Measurements from ENCODE around the gene BCL7C. TPM values are rescaled to one million over a fixed set of nuclear protein-coding genes. Genes with fewer than 3 reads are reported as not detected.

BCL7C gene
- total RNA-seq, 1 experiment from 2014 or later = 154 TPM

- in situ Hi-C loops (cut with HindIII; ENCODE audit: low pct_unique_long_range_greater_than_20kb, low sequenced_read_pairs) = no loop called here
- DNase-seq (ENCODE audit: low read depth) = no peak
Observed at GRCh38 chr16:30846649-30847402, 47.1 kb downstream of the BCL7C start.

- DNase-seq (ENCODE audit: low read depth) = peak; percentile 80
- in situ Hi-C loops (cut with HindIII; ENCODE audit: low pct_unique_long_range_greater_than_20kb, low sequenced_read_pairs) = no loop called here
Observed at GRCh38 chr16:30844671-30845449, 49.0 kb downstream of the BCL7C start.

DNA sequence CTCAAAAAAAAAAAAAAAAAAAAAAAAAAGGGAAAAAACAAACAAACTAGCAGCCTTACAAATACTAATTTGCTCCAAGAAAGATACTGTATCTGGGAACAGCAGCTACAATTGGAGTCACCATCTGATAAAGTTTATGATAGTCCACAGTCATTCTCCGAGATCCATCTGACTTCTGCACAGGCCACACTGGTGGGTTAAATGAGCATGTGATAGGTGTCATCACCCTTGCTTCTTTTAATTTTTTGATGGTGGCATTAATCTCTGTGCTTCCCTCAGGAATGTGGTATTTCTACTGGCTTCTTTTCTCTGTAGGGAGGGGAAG lies 49.6 kb downstream of the BCL7C start:
- in situ Hi-C loops (cut with HindIII; ENCODE audit: low pct_unique_long_range_greater_than_20kb, low sequenced_read_pairs) = no loop called here
- no peak for DNase-seq (ENCODE audit: low read depth)

- no peak for DNase-seq (ENCODE audit: low read depth)
- in situ Hi-C loops (cut with HindIII; ENCODE audit: low pct_unique_long_range_greater_than_20kb, low sequenced_read_pairs) = no loop called here
Observed at GRCh38 chr16:30843501-30843900, 50.4 kb downstream of the BCL7C start.

DNA sequence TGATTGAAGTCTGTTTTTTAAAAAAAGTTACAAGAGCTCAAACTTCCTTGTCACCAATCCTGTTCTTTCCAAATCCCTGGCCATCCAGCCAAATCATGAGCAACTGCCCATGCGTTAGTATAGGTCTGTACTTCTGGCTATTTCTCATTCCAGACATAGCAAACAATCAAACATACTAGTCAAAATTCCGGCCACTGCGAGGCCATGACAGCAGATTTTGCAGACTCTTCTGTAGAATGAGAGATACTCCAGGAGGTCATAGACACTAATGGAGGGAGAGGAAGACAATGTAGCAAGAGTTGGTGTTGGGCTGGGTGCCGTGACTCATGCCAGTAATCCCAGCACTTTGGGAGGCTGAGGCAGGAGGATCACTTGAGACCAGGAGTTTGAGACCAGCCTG lies 50.9 kb downstream of the BCL7C start:
- in situ Hi-C loops (cut with HindIII; ENCODE audit: low pct_unique_long_range_greater_than_20kb, low sequenced_read_pairs) = no loop called here

GRCh38 chr16:30841332-30841731 lies 52.5 kb downstream of the BCL7C start:
- in situ Hi-C loops (cut with HindIII; ENCODE audit: low pct_unique_long_range_greater_than_20kb, low sequenced_read_pairs) = no loop called here
- no peak for DNase-seq (ENCODE audit: low read depth)

More for the DNA sequence above, 50.9 kb downstream of the BCL7C start:
- no peak for DNase-seq (ENCODE audit: low read depth)

DNA sequence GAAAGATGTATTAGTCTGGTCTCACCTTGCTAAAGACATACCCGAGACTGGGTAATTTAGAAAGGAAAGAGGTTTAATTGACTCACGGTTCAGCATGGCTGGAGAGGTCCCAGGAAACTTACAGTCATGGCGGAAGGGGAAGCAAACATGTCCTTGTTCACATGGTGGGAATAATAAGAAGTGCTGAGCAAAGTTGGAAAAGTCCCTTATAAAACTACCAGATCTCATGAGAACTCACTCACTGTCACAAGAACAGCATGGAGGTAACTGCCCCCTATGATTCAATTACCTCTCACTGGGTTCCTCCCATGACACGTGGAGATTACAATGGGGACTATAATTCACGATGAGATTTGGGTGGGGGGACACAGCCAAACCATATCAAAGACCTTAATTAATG lies 53.3 kb downstream of the BCL7C start:
- DNase-seq (ENCODE audit: low read depth) = no peak
- in situ Hi-C loops (cut with HindIII; ENCODE audit: low pct_unique_long_range_greater_than_20kb, low sequenced_read_pairs) = no loop called here

DNA sequence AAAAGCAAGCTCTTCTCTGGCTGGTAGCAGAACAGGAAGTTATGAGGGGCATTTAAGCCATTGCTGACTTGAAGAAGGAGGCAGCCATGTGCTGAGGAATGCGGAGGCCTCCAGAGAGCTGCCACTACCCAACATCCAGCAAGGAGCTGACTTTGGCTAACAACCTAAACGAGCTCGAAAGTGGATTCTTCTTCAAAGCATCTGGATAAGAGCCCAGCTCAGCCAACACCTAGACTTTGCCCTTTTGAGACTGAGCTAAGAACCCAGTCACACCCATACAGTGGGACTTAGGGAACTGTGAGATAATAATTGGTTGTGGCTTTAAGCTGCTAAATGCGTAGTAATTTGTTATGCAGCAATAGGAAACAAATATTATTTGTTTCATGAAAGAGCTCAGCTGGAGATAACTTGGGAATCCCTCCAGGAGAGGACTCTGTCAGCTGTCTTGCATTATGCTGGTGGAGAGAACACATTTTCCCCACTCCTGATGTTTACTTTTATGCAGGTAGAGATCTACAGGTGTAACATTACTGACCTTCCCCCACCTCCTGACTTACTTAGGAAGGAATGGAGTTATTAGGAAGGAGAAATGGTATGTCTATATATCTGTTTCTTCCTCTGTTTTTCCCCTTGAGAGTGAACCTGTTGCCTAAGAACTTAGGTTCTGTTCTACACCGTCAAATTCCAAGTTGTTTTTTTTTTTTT lies 54.2 kb downstream of the BCL7C start:
- in situ Hi-C loops (cut with HindIII; ENCODE audit: low pct_unique_long_range_greater_than_20kb, low sequenced_read_pairs) = no loop called here
- DNase-seq (ENCODE audit: low read depth) = no peak

- DNase-seq (ENCODE audit: low read depth) = no peak
- in situ Hi-C loops (cut with HindIII; ENCODE audit: low pct_unique_long_range_greater_than_20kb, low sequenced_read_pairs) = no loop called here
Observed at GRCh38 chr16:30838876-30839471, 54.9 kb downstream of the BCL7C start.

- in situ Hi-C loops (cut with HindIII; ENCODE audit: low pct_unique_long_range_greater_than_20kb, low sequenced_read_pairs) = no loop called here
- DNase-seq (ENCODE audit: low read depth) = no peak
Observed at GRCh38 chr16:30837904-30838303, 56.0 kb downstream of the BCL7C start.

Other genes with a start within 250 kb of the BCL7C start
- 7.0 and 8.8 TPM in 2 replicates for gene PRR14, start 243.1 kb downstream of the BCL7C start, total RNA-seq (2014; rRNA removed; shearing (Covaris generic); ENCODE audit: low replicate concordance)
- 18.2 and 19.7 TPM in 2 replicates for gene FBRS, start 235.6 kb downstream of the BCL7C start, total RNA-seq (2014; rRNA removed; shearing (Covaris generic); ENCODE audit: low replicate concordance)
- 9.4 and 19.0 TPM in 2 replicates for gene SRCAP, start 194.9 kb downstream of the BCL7C start, total RNA-seq (2014; rRNA removed; shearing (Covaris generic); ENCODE audit: low replicate concordance)
- gene PHKG2, start 145.7 kb downstream of the BCL7C start, total RNA-seq (2014; rRNA removed; shearing (Covaris generic); ENCODE audit: low replicate concordance) = 32.0 and 53.5 TPM in 2 replicates
- 7.2 and 12.3 TPM in 2 replicates for gene CFAP119, start 132.0 kb downstream of the BCL7C start, total RNA-seq (2014; rRNA removed; shearing (Covaris generic); ENCODE audit: low replicate concordance)
- 107 and 110 TPM in 2 replicates for gene RNF40, start 131.8 kb downstream of the BCL7C start, total RNA-seq (2014; rRNA removed; shearing (Covaris generic); ENCODE audit: low replicate concordance)
- gene ZNF629, start 106.9 kb downstream of the BCL7C start, total RNA-seq (2014; rRNA removed; shearing (Covaris generic); ENCODE audit: low replicate concordance) = 14.0 and 17.5 TPM in 2 replicates
- gene CTF1, start 2.5 kb upstream of the BCL7C start, total RNA-seq (2014; rRNA removed; shearing (Covaris generic); ENCODE audit: low replicate concordance) = 0.84 and 2.9 TPM in 2 replicates
- gene FBXL19, start 29.5 kb upstream of the BCL7C start, total RNA-seq (2014; rRNA removed; shearing (Covaris generic); ENCODE audit: low replicate concordance) = 51.9 and 58.5 TPM in 2 replicates
- gene ORAI3, start 55.0 kb upstream of the BCL7C start, total RNA-seq (2014; rRNA removed; shearing (Covaris generic); ENCODE audit: low replicate concordance) = 82.7 and 96.5 TPM in 2 replicates
- gene SETD1A, start 63.7 kb upstream of the BCL7C start, total RNA-seq (2014; rRNA removed; shearing (Covaris generic); ENCODE audit: low replicate concordance) = 0.81 and 1.2 TPM in 2 replicates
- gene HSD3B7, start 91.1 kb upstream of the BCL7C start, total RNA-seq (2014; rRNA removed; shearing (Covaris generic); ENCODE audit: low replicate concordance) = 73.0 and 95.3 TPM in 2 replicates
- 0.46 TPM in 1 of 2 replicates, not detected in the other for gene STX1B, start 116.6 kb upstream of the BCL7C start, total RNA-seq (2014; rRNA removed; shearing (Covaris generic); ENCODE audit: low replicate concordance)
- 72.2 and 83.1 TPM in 2 replicates for gene STX4, start 139.5 kb upstream of the BCL7C start, total RNA-seq (2014; rRNA removed; shearing (Covaris generic); ENCODE audit: low replicate concordance)
- gene ZNF668, start 180.2 kb upstream of the BCL7C start, total RNA-seq (2014; rRNA removed; shearing (Covaris generic); ENCODE audit: low replicate concordance) = 16.1 and 18.3 TPM in 2 replicates
- 23.9 and 24.0 TPM in 2 replicates for gene ZNF646, start 180.3 kb upstream of the BCL7C start, total RNA-seq (2014; rRNA removed; shearing (Covaris generic); ENCODE audit: low replicate concordance)
- gene PRSS53, start 194.9 kb upstream of the BCL7C start, total RNA-seq (2014; rRNA removed; shearing (Covaris generic); ENCODE audit: low replicate concordance) = 1.8 and 5.1 TPM in 2 replicates
- gene VKORC1, start 200.7 kb upstream of the BCL7C start, total RNA-seq (2014; rRNA removed; shearing (Covaris generic); ENCODE audit: low replicate concordance) = 184 and 187 TPM in 2 replicates
- gene BCKDK, start 214.3 kb upstream of the BCL7C start, total RNA-seq (2014; rRNA removed; shearing (Covaris generic); ENCODE audit: low replicate concordance) = 68.7 and 83.0 TPM in 2 replicates
- gene KAT8, start 223.6 kb upstream of the BCL7C start, total RNA-seq (2014; rRNA removed; shearing (Covaris generic); ENCODE audit: low replicate concordance) = 102 and 108 TPM in 2 replicates
- gene PRSS8, start 241.7 kb upstream of the BCL7C start, total RNA-seq (2014; rRNA removed; shearing (Covaris generic); ENCODE audit: low replicate concordance) = 2.9 and 4.4 TPM in 2 replicates

Measured in Caki2 (cell line).